Measurements from ENCODE around the gene NLGN1.

DNA sequence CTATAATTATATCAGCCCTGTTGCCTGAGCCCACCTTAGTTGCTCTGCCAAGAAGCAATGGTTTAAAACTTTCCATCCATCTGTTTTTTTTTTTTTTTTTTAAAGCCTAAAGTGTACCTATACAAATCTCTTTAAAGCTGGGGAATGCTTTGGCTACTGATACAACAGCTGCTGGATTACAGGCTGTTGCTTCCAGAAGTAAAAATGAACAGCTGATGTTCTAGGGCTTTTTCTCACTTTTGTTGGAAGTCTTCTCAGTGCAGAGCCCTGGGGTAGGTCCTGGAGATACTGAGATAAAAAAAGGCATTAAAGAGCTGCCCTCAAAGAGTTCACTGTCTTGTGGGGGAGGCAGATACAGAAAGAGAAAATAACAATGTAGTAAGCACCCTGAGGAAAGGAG, 218.1 kb downstream of the NLGN1 start:
- TF ChIP-seq, protein P1, sequence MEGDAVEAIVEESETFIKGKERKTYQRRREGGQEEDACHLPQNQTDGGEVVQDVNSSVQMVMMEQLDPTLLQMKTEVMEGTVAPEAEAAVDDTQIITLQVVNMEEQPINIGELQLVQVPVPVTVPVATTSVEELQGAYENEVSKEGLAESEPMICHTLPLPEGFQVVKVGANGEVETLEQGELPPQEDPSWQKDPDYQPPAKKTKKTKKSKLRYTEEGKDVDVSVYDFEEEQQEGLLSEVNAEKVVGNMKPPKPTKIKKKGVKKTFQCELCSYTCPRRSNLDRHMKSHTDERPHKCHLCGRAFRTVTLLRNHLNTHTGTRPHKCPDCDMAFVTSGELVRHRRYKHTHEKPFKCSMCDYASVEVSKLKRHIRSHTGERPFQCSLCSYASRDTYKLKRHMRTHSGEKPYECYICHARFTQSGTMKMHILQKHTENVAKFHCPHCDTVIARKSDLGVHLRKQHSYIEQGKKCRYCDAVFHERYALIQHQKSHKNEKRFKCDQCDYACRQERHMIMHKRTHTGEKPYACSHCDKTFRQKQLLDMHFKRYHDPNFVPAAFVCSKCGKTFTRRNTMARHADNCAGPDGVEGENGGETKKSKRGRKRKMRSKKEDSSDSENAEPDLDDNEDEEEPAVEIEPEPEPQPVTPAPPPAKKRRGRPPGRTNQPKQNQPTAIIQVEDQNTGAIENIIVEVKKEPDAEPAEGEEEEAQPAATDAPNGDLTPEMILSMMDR (IDR thresholded peaks at IDR 0.05), result no peak
- no peak for TF ChIP-seq POLR2A (IDR thresholded peaks at IDR 0.05)
